Natural killer cell (primary cell): Measurements from ENCODE around the gene ABAT. TPM values are rescaled to one million over a fixed set of nuclear protein-coding genes. Genes with fewer than 3 reads are reported as not detected.

ENCODE experiments used
- ATAC-seq, 3 donors: fragments of 150-1000 bp in 2 of 3; fragments of 200-7000 bp in 1 of 3; cut with Tn5 transposase; 1 replicate in 1 of 3; 2 replicates in 2 of 3; pipeline ENCODE4 v1.10.0; 2021; ENCODE audit warnings: mild to moderate bottlenecking in 2 of 3, moderate library complexity in 2 of 3
- DNase-seq, 2 donors: peaks; one replicate each; pipeline versions ENCODE4 v3.0.0 to v3.0.0-alpha.2; 2013 to 2021; ENCODE audit warnings: mixed read lengths in 1 of 2
- H3K27ac ChIP-seq: one replicate; pipeline ENCODE4 v1.5.1; 2013; ENCODE audit warnings: mild to moderate bottlenecking, low read length
- H3K27me3 ChIP-seq: one replicate; pipeline ENCODE4 v1.6.1; 2013; ENCODE audit warnings: low read length; ENCODE audit not compliant: control insufficient read depth, insufficient read depth
- H3K36me3 ChIP-seq: one replicate; pipeline ENCODE4 v1.6.1; 2013; ENCODE audit warnings: low read length; ENCODE audit not compliant: control insufficient read depth, insufficient read depth
- H3K4me1 ChIP-seq: one replicate; pipeline ENCODE4 v1.6.1; 2013; ENCODE audit warnings: low read length; ENCODE audit not compliant: control insufficient read depth, insufficient read depth
- H3K4me3 ChIP-seq: one replicate; pipeline ENCODE4 v1.5.1; 2013; ENCODE audit warnings: low read length
- H3K9me3 ChIP-seq: one replicate; pipeline ENCODE4 v1.6.1; 2013; ENCODE audit warnings: low read length; ENCODE audit not compliant: control insufficient read depth, insufficient read depth
- H3K27ac Mint-ChIP-seq, 2 donors: one replicate each; pipeline ENCODE4 v1.8.0; 2022; ENCODE audit warnings: mild to moderate bottlenecking in 2 of 2, mixed read lengths in 2 of 2, moderate library complexity in 1 of 2
- H3K27me3 Mint-ChIP-seq, 2 donors: one replicate each; pipeline ENCODE4 v1.8.0; 2022; ENCODE audit warnings: low read depth in 2 of 2, mixed read lengths in 2 of 2
- H3K36me3 Mint-ChIP-seq: one replicate; pipeline ENCODE4 v1.8.0; 2022; ENCODE audit warnings: mixed read lengths
- H3K4me1 Mint-ChIP-seq, 2 donors: one replicate each; pipeline ENCODE4 v1.8.0; 2022; ENCODE audit warnings: mixed read lengths in 2 of 2
- H3K4me3 Mint-ChIP-seq: one replicate; pipeline ENCODE4 v1.8.0; 2022; ENCODE audit warnings: mild to moderate bottlenecking, moderate library complexity, mixed read lengths
- H3K9me3 Mint-ChIP-seq, 2 donors: one replicate each; pipeline ENCODE4 v1.8.0; 2022; ENCODE audit warnings: mixed read lengths in 2 of 2
- CTCF ChIP-seq: fragments of 200-600 bp; IDR thresholded peaks from one replicate; pipeline ENCODE4 v1.8.0; 2022; ENCODE audit warnings: antibody characterized with exemption
- WGBS: methylation state at CpG from one replicate; pipeline ENCODE4 v1.1.7; 2013; ENCODE audit warnings: missing lambda C conversion rate; ENCODE audit not compliant: insufficient coverage; 5-methylcytosine and 5-hydroxymethylcytosine counted together
- intact Hi-C: fragments of 100-400 bp; cut with micrococcal nuclease; formaldehyde crosslinking; loops from one replicate; pipeline ENCODE4 v1.14.2; 2022
- total RNA-seq, 4 donors: library from RNA; stranded (reverse); fragments of 120-200 nt in 1 of 4; gene quantifications; one replicate each; pipeline versions ENCODE4 v1.2.3 to v1.2.4, GENCODE V29; 2013 to 2022

Gene ABAT
- total RNA-seq, 3 donors from 2014 or later (not counting 1 experiment from before 2014, with no cell fraction given) = 11.0 to 13.4 (median 11.3) TPM

- H3K9me3 ChIP-seq = no peaks in the 10 kb centered on the region
- no peak for TF ChIP-seq CTCF
- no peaks in the 10 kb centered on the region for H3K27me3 ChIP-seq
- H3K4me3 ChIP-seq = no peak overlapping the region
- ATAC-seq = no peak
- intact Hi-C loops = no loop called here
- WGBS = 98% methylated on average over 5 of the region's 5 CpGs
- H3K27ac ChIP-seq = no peak overlapping the region
- no peak overlapping the region for H3K27ac Mint-ChIP-seq
- H3K9me3 Mint-ChIP-seq = no peaks in the 10 kb centered on the region
- H3K27me3 Mint-ChIP-seq = no peaks in the 10 kb centered on the region
- no peaks in the 10 kb centered on the region for H3K4me1 ChIP-seq
- no peaks in the 10 kb centered on the region for H3K4me1 Mint-ChIP-seq
- H3K36me3 Mint-ChIP-seq = no peaks in the 10 kb centered on the region
- peaks cover 3% of the 10 kb centered on the region for H3K36me3 ChIP-seq
- DNase-seq = no peak
- no peak overlapping the region for H3K4me3 Mint-ChIP-seq
Measured at GRCh38 chr16:8668113-8668512, 6.3 kb upstream of the ABAT start.

- DNase-seq (no peak), ATAC-seq (no peak)
- intact Hi-C loops = no loop called here
- Mint-ChIP-seq H3K36me3 (no peaks in the 10 kb centered on the region), H3K4me3 (no peak overlapping the region), H3K4me1 (peaks cover 0 to 7% of the 10 kb centered on the region in 2 donors), H3K27me3 (no peaks in the 10 kb centered on the region), H3K9me3 (no peaks in the 10 kb centered on the region), H3K27ac (no peak overlapping the region)
- Histone ChIP-seq H3K27me3 (no peaks in the 10 kb centered on the region), H3K36me3 (peaks cover under 1% of the 10 kb centered on the region), H3K27ac (no peak overlapping the region), H3K9me3 (no peaks in the 10 kb centered on the region), H3K4me3 (no peak overlapping the region), H3K4me1 (peaks cover 6% of the 10 kb centered on the region)
- 18% methylated on average over 1 of the region's 1 CpG for WGBS
- TF ChIP-seq CTCF = no peak
Measured at GRCh38 chr16:8669481-8669880, 4.9 kb upstream of the ABAT start.

- TF ChIP-seq CTCF = no peak
- H3K9me3 Mint-ChIP-seq = no peaks in the 10 kb centered on the region
- no peaks in the 10 kb centered on the region for H3K36me3 Mint-ChIP-seq
- no peak for DNase-seq
- no peak overlapping the region for H3K27ac Mint-ChIP-seq
- Histone ChIP-seq H3K9me3 (no peaks in the 10 kb centered on the region), H3K36me3 (no peaks in the 10 kb centered on the region), H3K4me3 (no peak overlapping the region), H3K4me1 (peaks cover 12% of the 10 kb centered on the region), H3K27me3 (no peaks in the 10 kb centered on the region), H3K27ac (no peak overlapping the region)
- H3K27me3 Mint-ChIP-seq = no peaks in the 10 kb centered on the region
- H3K4me3 Mint-ChIP-seq = no peak overlapping the region
- 86% methylated on average over 1 of the region's 1 CpG for WGBS
- peaks cover 4 to 11% of the 10 kb centered on the region in 2 donors for H3K4me1 Mint-ChIP-seq
- no peak for ATAC-seq
- intact Hi-C loops = loop anchor here (5.0 kb wide), 2 partner anchors 48 to 197 kb away; partner anchors contain the start of genes CARHSP1 and METTL22
Measured at GRCh38 chr16:8670014-8670560, 4.3 kb upstream of the ABAT start.
